Neuronal stem cell (in vitro differentiated cells): ENCODE results near the gene PRPF19.

Experiments used
- DNase-seq: peaks from one replicate; pipeline ENCODE4 v3.0.0-alpha.2; 2013; ENCODE audit warnings: low spot score
- H2AFZ ChIP-seq: one replicate; pipeline ENCODE4 v1.6.1; 2013; ENCODE audit warnings: mild to moderate bottlenecking, low read length, inconsistent platforms
- H2AK5ac ChIP-seq: 2 replicates; pipeline ENCODE4 v1.6.1; 2013; ENCODE audit warnings: low read depth, mild to moderate bottlenecking, inconsistent platforms, low read length, moderate library complexity, mixed read lengths
- H2BK120ac ChIP-seq: 2 replicates; pipeline ENCODE4 v1.6.1; 2013; ENCODE audit warnings: low read depth, mild to moderate bottlenecking, inconsistent platforms, low read length, moderate library complexity, mixed read lengths
- H2BK12ac ChIP-seq: one replicate; pipeline ENCODE4 v1.6.1; 2013; ENCODE audit warnings: low read length, inconsistent platforms
- H2BK15ac ChIP-seq: 2 replicates; pipeline ENCODE4 v1.6.1; 2013; ENCODE audit warnings: mild to moderate bottlenecking, low read length, inconsistent platforms, mixed read lengths
- H2BK5ac ChIP-seq: one replicate; pipeline ENCODE4 v1.6.1; 2013; ENCODE audit warnings: inconsistent platforms, mild to moderate bottlenecking, low read length, moderate library complexity
- H3K14ac ChIP-seq: one replicate; pipeline ENCODE4 v1.6.1; 2013; ENCODE audit warnings: low read length, inconsistent platforms
- H3K18ac ChIP-seq: 2 replicates; pipeline ENCODE4 v1.6.1; 2013; ENCODE audit warnings: low read length, inconsistent platforms
- H3K23ac ChIP-seq: 2 replicates; pipeline ENCODE4 v1.6.1; 2013; ENCODE audit warnings: low read depth, mild to moderate bottlenecking, mixed read lengths, low read length, inconsistent platforms; ENCODE audit not compliant: poor library complexity
- H3K27ac ChIP-seq: replicated peaks from 3 replicates; pipeline ENCODE4 v1.5.1; 2013; ENCODE audit warnings: low read length, inconsistent platforms
- H3K27me3 ChIP-seq, 3 experiments: 2 replicates each; pipeline ENCODE4 v1.6.1; 2013; ENCODE audit warnings: low read length in 3 of 3, mild to moderate bottlenecking in 2 of 3, inconsistent platforms in 1 of 3, low read depth in 1 of 3, mixed read lengths in 1 of 3, moderate library complexity in 1 of 3; ENCODE audit not compliant: control insufficient read depth in 3 of 3, insufficient read depth in 3 of 3
- H3K36me3 ChIP-seq, 2 donors: replicated peaks in 1 of 2; 2 replicates each; pipeline ENCODE4 v1.6.1; 2013; ENCODE audit warnings: low read length in 2 of 2; ENCODE audit not compliant: control insufficient read depth in 2 of 2, insufficient read depth in 2 of 2
- H3K4ac ChIP-seq: 2 replicates; pipeline ENCODE4 v1.6.1; 2013; ENCODE audit warnings: inconsistent platforms, mild to moderate bottlenecking, low read length, moderate library complexity
- H3K4me1 ChIP-seq, 2 donors: 1 replicate in 1 of 2; 2 replicates in 1 of 2; pipeline ENCODE4 v1.6.1; 2013; ENCODE audit warnings: low read length in 2 of 2, low read depth in 1 of 2; ENCODE audit not compliant: control insufficient read depth in 2 of 2, insufficient read depth in 1 of 2
- H3K4me2 ChIP-seq: one replicate; pipeline ENCODE4 v1.6.1; 2013; ENCODE audit warnings: mild to moderate bottlenecking, low read length, inconsistent platforms; ENCODE audit not compliant: insufficient read depth, poor library complexity, severe bottlenecking
- H3K4me3 ChIP-seq, 2 donors: 2 replicates each; pipeline ENCODE4 v1.5.1; 2013; ENCODE audit warnings: low read length in 2 of 2, mild to moderate bottlenecking in 2 of 2, inconsistent platforms in 1 of 2, moderate library complexity in 1 of 2
- H3K79me1 ChIP-seq: one replicate; pipeline ENCODE4 v1.6.1; 2013; ENCODE audit warnings: low read depth, mild to moderate bottlenecking, inconsistent platforms, low read length, moderate library complexity
- H3K9ac ChIP-seq: one replicate; pipeline ENCODE4 v1.6.1; 2013; ENCODE audit warnings: mild to moderate bottlenecking, low read depth, low read length, inconsistent platforms; ENCODE audit not compliant: poor library complexity
- H3K9me3 ChIP-seq, 2 donors: replicated peaks in 1 of 2; 2 replicates each; pipeline versions ENCODE3 to v1.6.1; 2013; ENCODE audit warnings: low read length in 2 of 2, mild to moderate bottlenecking in 2 of 2, inconsistent platforms in 1 of 2, low read depth in 1 of 2, mixed read lengths in 1 of 2, moderate library complexity in 1 of 2; ENCODE audit not compliant: control insufficient read depth in 2 of 2, insufficient read depth in 1 of 2
- H4K8ac ChIP-seq: one replicate; pipeline ENCODE4 v1.6.1; 2013; ENCODE audit warnings: low read depth, mild to moderate bottlenecking, inconsistent platforms, low read length, moderate library complexity
- H4K91ac ChIP-seq: one replicate; pipeline ENCODE4 v1.6.1; 2013; ENCODE audit warnings: low read length, low read depth, mild to moderate bottlenecking, inconsistent platforms; ENCODE audit not compliant: poor library complexity
- WGBS, 2 donors: extraction: QIAGEN DNeasy Blood & Tissue Kit; methylation state at CpG; one replicate each; pipeline ENCODE4 v1.1.7; 2013; ENCODE audit warnings: missing lambda C conversion rate in 2 of 2, mixed read lengths in 1 of 2; ENCODE audit not compliant: insufficient read length in 2 of 2, insufficient replicate concordance in 1 of 2; ENCODE audit errors: extremely low coverage in 2 of 2; 5-methylcytosine and 5-hydroxymethylcytosine counted together

PRPF19 gene

GRCh38 chr11:60866911-60867870 lies 39.2 kb downstream of the PRPF19 start, which contains the start of gene ZP1:
ZP1 (plus strand) TSS chr11:60867542; CDS start chr11:60867562, 20 bp downstream.
- Histone ChIP-seq H3K4me1 (no peaks in the 10 kb centered on the region), H2BK15ac (peak within 1 kb of the TSS; percentile 91), H2BK120ac (no peak within 1 kb of the TSS), H3K9ac (no peak within 1 kb of the TSS), H3K14ac (no peak within 1 kb of the TSS), H3K79me1 (no peaks in the 10 kb centered on the region), H4K91ac (no peak within 1 kb of the TSS), H2AFZ (peak within 1 kb of the TSS; percentile 4), H3K18ac (peak within 1 kb of the TSS; percentile 29), H2BK12ac (no peak within 1 kb of the TSS), H2BK5ac (no peak within 1 kb of the TSS), H3K4ac (no peak within 1 kb of the TSS), H3K36me3 (no peaks in the 10 kb centered on the region), H3K9me3 (no peaks in the 10 kb centered on the region), H3K4me2 (no peak within 1 kb of the TSS), H3K27ac (no peak within 1 kb of the TSS), H3K27me3 (peaks cover 0 to 5% (median 0%) of the 10 kb centered on the region in 3 experiments), H3K23ac (peak within 1 kb of the TSS; percentile 69), H4K8ac (no peak within 1 kb of the TSS), H2AK5ac (peak within 1 kb of the TSS; percentile 95), H3K4me3 (peak within 1 kb of the TSS in 1 of 2 donors; percentile 41)
- DNase-seq, result no peak
- no CpG with 5 or more reads among the region's 13 CpGs for WGBS, 2 donors

GRCh38 chr11:60864856-60865513 lies 41.4 kb downstream of the PRPF19 start:
- Histone ChIP-seq H4K91ac (no peak overlapping the region), H2BK12ac (no peak overlapping the region), H3K14ac (peak overlapping the region; percentile 25), H3K18ac (no peak overlapping the region), H2AFZ (no peak overlapping the region), H2BK15ac (no peak overlapping the region), H3K4me2 (no peak overlapping the region), H3K27me3 (peaks cover 0 to 5% (median 0%) of the 10 kb centered on the region in 3 experiments), H3K4me3 (no peak overlapping the region), H3K9me3 (no peaks in the 10 kb centered on the region), H3K9ac (no peak overlapping the region), H3K36me3 (no peaks in the 10 kb centered on the region), H3K4ac (no peak overlapping the region), H4K8ac (no peak overlapping the region), H3K27ac (no peak overlapping the region), H2AK5ac (no peak overlapping the region), H3K79me1 (no peaks in the 10 kb centered on the region), H2BK120ac (no peak overlapping the region), H3K23ac (peak overlapping the region; percentile 11), H2BK5ac (no peak overlapping the region), H3K4me1 (peaks cover 0 to 4% of the 10 kb centered on the region in 2 donors)
- no peak for DNase-seq
- WGBS, 2 donors, result no CpG with 5 or more reads among the region's 7 CpGs

DNA sequence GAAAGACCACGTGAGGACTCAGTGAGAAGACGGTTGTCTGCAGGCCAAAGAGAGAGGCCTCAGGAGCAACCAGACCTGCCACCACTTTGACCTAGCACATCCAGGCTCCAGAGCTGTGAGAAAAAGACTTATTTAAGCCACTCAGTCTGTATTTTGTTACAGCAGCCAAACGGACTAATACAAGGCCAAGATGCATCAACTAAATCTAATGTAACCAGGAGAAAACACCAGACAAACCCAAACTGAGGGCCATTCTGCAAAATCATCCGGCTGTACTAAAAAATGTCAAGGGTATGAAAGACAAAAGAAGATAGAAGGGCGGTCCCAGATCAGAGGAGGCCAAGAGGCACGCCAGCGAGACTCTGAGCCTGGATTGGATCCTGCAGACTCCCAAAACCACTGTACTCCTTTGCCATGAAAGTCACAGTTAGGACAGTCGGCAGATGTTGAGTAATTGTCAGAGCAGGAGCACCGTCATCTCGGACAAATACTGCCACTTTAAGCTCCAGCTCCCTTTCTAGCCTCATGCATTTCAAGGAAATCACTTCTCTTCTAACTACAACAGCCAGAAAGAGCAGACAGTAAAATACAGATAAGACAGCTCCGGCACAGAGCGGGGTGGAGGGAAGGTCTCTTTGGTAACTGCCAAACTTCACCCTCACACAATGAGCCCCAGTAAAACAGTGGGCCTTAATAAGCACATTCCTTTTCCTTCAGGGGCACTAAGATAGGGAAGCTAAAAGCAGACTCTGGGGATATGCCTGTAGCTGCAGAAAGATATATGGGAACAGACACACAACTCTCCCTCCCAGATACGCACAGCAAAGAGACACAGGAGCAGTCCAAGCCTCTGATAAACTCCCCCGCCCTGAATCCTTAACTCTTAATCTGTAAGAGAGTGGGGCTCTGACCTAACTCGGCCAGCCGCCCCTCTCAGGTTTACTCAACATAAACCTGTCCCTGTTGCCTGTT lies 42.5 kb downstream of the PRPF19 start:
- Histone ChIP-seq H3K14ac (no peak overlapping the region), H3K27me3 (peaks cover 0 to 5% (median 0%) of the 10 kb centered on the region in 3 experiments), H2BK120ac (no peak overlapping the region), H3K9me3 (no peaks in the 10 kb centered on the region), H4K91ac (no peak overlapping the region), H2BK5ac (no peak overlapping the region), H2BK12ac (no peak overlapping the region), H3K9ac (no peak overlapping the region), H3K4me3 (no peak overlapping the region), H3K36me3 (no peaks in the 10 kb centered on the region), H2AK5ac (no peak overlapping the region), H2AFZ (no peak overlapping the region), H3K18ac (no peak overlapping the region), H3K27ac (no peak overlapping the region), H4K8ac (no peak overlapping the region), H3K4ac (no peak overlapping the region), H2BK15ac (no peak overlapping the region), H3K4me2 (no peak overlapping the region), H3K23ac (no peak overlapping the region), H3K79me1 (no peaks in the 10 kb centered on the region), H3K4me1 (peaks cover 0 to 4% of the 10 kb centered on the region in 2 donors)
- DNase-seq, result no peak
- WGBS, 2 donors, result no CpG with 5 or more reads among the region's 16 CpGs
